Pancreas (tissue), 10 donors: ENCODE data around the gene CDKL2. TPM values are rescaled to one million over a fixed set of nuclear protein-coding genes. Genes with fewer than 3 reads are reported as not detected.

Experiments
- ATAC-seq, 4 donors: fragments of 200-7000 bp; cut with Tn5 transposase; one replicate each; pipeline versions ENCODE4 v1.8.0 to v1.9.1; 2020; ENCODE audit warnings: mild to moderate bottlenecking in 4 of 4, moderate library complexity in 4 of 4
- DNase-seq, 6 donors: peaks; one replicate each; pipeline ENCODE4 v3.0.0-alpha.2; 2020
- FAIRE-seq: peaks from 2 replicates; lab custom pipeline; 2012; peaks lifted over from hg19 to GRCh38; lab: Jason Lieb, UNC
- H3K27ac ChIP-seq, 4 donors: fragments of 200-600 bp; sonication (generic); 1 replicate in 3 of 4; 2 replicates in 1 of 4; pipeline versions ENCODE4 v1.5.0 to v1.8.0; 2020
- H3K27me3 ChIP-seq, 4 donors: fragments of 200-600 bp; one replicate each; pipeline ENCODE4 v1.8.0; 2021
- H3K36me3 ChIP-seq, 3 donors: fragments of 200-600 bp; sonication (generic) in 1 of 3; one replicate each; pipeline versions ENCODE4 v1.5.0 to v1.8.0; 2020 to 2021
- H3K4me1 ChIP-seq, 3 donors: fragments of 200-600 bp; one replicate each; pipeline ENCODE4 v1.8.0; 2021
- H3K4me3 ChIP-seq, 4 donors: fragments of 200-600 bp; sonication (generic) in 2 of 4; one replicate each; pipeline versions ENCODE4 v1.5.0 to v1.8.0; 2020 to 2021
- H3K9me3 ChIP-seq, 4 donors: fragments of 200-600 bp; one replicate each; pipeline ENCODE4 v1.8.0; 2021
- CTCF ChIP-seq, 4 donors: fragments of 200-600 bp; sonication (generic) in 3 of 4; IDR thresholded peaks; one replicate each; pipeline versions ENCODE4 v1.5.0 to v1.8.0; 2021; ENCODE audit warnings: antibody characterized with exemption in 4 of 4
- WGBS, 2 donors: extraction: QIAGEN DNeasy Blood & Tissue Kit; methylation state at CpG; one replicate each; pipeline ENCODE4 v1.1.7; 2013; 5-methylcytosine and 5-hydroxymethylcytosine counted together
- intact Hi-C, 3 donors: fragments of 100-400 bp; cut with DNase I; formaldehyde crosslinking; loops; one replicate each; pipeline versions ENCODE4 v1.11.1 to v1.14.2; 2022
- polyA plus RNA-seq, 2 donors: library from polyadenylated mRNA; stranded (reverse); fragments of 200-250 nt; gene quantifications; one replicate each; pipeline ENCODE4 v1.2.3, GENCODE V29; 2013
- total RNA-seq, 6 donors: library from RNA; stranded (reverse); fragmentation: NEBNext Ultra II Directional in 4 of 6; extraction: Animal tissue kit (Norgen Biotek cat#: 25700) in 4 of 6; gene quantifications; one replicate each; pipeline versions ENCODE4 v1.2.1 to v1.2.4, GENCODE V29; 2021 to 2023
- donor health status: healthy with polysubstance abuse.
- donor health status: DM: no; HTN: no; CAD: no; lungs with moderate emphysema.
- donor health status: DM: no; HTN: no; CAD: no.
- donor health status: control.
- donor health status: control.
- donor health status: Bipolar disorder and iron deficiency.
- donor health status: DM: yes; HTN: yes; CAD: no.
- donor health status: DM: no; HTN: no; CAD: no.
- donor health status: DM: no; HTN: no; CAD: no.
- donor health status: DM: yes; HTN: yes; CAD: no.

CDKL2 gene
- total and polyA plus RNA-seq, 8 donors, result 0.15 to 1.0 (median 0.55) TPM

- no peak for TF ChIP-seq CTCF (IDR thresholded peaks at IDR 0.05)
- WGBS, 2 donors, result 85 to 92% methylated on average over 4 of the region's 4 CpGs
- no peak for DNase-seq
- ATAC-seq, result no peak
- no peaks in the 10 kb centered on the region for H3K9me3 ChIP-seq
- no peak for FAIRE-seq
- intact Hi-C loops, result no loop called here
- peaks cover 0 to 4% (median 0%) of the 10 kb centered on the region in 3 donors for H3K4me1 ChIP-seq
- H3K36me3 ChIP-seq, result no peaks in the 10 kb centered on the region
- no peak overlapping the region for H3K27ac ChIP-seq
- no peaks in the 10 kb centered on the region for H3K27me3 ChIP-seq
- H3K4me3 ChIP-seq, result no peak overlapping the region
Observed at GRCh38 chr4:75599647-75600046, 30.7 kb downstream of the CDKL2 start.

- DNase-seq (no peak), FAIRE-seq (no peak), ATAC-seq (no peak)
- no peak overlapping the region for H3K4me3 ChIP-seq
- H3K36me3 ChIP-seq, result no peaks in the 10 kb centered on the region
- H3K27ac ChIP-seq, result no peak overlapping the region
- intact Hi-C loops, result no loop called here
- no peak for TF ChIP-seq CTCF (IDR thresholded peaks at IDR 0.05)
- H3K4me1 ChIP-seq, result peaks cover 0 to 4% (median 0%) of the 10 kb centered on the region in 3 donors
- 83 to 93% methylated on average over 3 of the region's 3 CpGs for WGBS, 2 donors
- no peaks in the 10 kb centered on the region for H3K27me3 ChIP-seq
- no peaks in the 10 kb centered on the region for H3K9me3 ChIP-seq
Observed at GRCh38 chr4:75598390-75598789, 31.9 kb downstream of the CDKL2 start.

GRCh38 chr4:75596061-75596460 is 34.3 kb downstream of the CDKL2 start:
- Histone ChIP-seq H3K4me1 (peaks cover 0 to 4% (median 0%) of the 10 kb centered on the region in 3 donors), H3K36me3 (no peaks in the 10 kb centered on the region), H3K27me3 (no peaks in the 10 kb centered on the region), H3K9me3 (no peaks in the 10 kb centered on the region), H3K27ac (no peak overlapping the region), H3K4me3 (no peak overlapping the region)
- ATAC-seq (no peak), DNase-seq (no peak), FAIRE-seq (no peak)
- 68 to 84% methylated on average over 3 of the region's 3 CpGs for WGBS, 2 donors
- TF ChIP-seq CTCF (IDR thresholded peaks at IDR 0.05), result no peak
- intact Hi-C loops, result no loop called here

GRCh38 chr4:75593393-75593792 is 36.9 kb downstream of the CDKL2 start:
- ATAC-seq, result no peak
- H3K9me3 ChIP-seq, result no peaks in the 10 kb centered on the region
- no peak for FAIRE-seq
- H3K4me1 ChIP-seq, result peaks cover 0 to 4% (median 0%) of the 10 kb centered on the region in 3 donors
- WGBS, 2 donors, result 70 to 80% methylated on average over 1 of the region's 1 CpG
- no peak overlapping the region for H3K4me3 ChIP-seq
- intact Hi-C loops, result no loop called here
- H3K36me3 ChIP-seq, result no peaks in the 10 kb centered on the region
- H3K27me3 ChIP-seq, result no peaks in the 10 kb centered on the region
- H3K27ac ChIP-seq, result no peak overlapping the region
- no peak for DNase-seq
- no peak for TF ChIP-seq CTCF (IDR thresholded peaks at IDR 0.05)

- FAIRE-seq, result no peak
- ATAC-seq, result no peak
- H3K9me3 ChIP-seq, result no peaks in the 10 kb centered on the region
- H3K27me3 ChIP-seq, result no peaks in the 10 kb centered on the region
- 79 to 89% methylated on average over 2 of the region's 2 CpGs for WGBS, 2 donors
- no peak for DNase-seq
- H3K36me3 ChIP-seq, result no peaks in the 10 kb centered on the region
- no peaks in the 10 kb centered on the region for H3K4me1 ChIP-seq
- intact Hi-C loops, result no loop called here
- no peak overlapping the region for H3K27ac ChIP-seq
- H3K4me3 ChIP-seq, result no peak overlapping the region
- no peak for TF ChIP-seq CTCF (IDR thresholded peaks at IDR 0.05)
Observed at GRCh38 chr4:75584067-75584466, 46.3 kb downstream of the CDKL2 start.
